HuH-7 (cell line): Measurements from ENCODE around the gene SOAT1.

Source experiments
- DNase-seq: peaks from one replicate; pipeline ENCODE4 v3.0.0; 2011; ENCODE audit warnings: low spot score

SOAT1 gene

DNA sequence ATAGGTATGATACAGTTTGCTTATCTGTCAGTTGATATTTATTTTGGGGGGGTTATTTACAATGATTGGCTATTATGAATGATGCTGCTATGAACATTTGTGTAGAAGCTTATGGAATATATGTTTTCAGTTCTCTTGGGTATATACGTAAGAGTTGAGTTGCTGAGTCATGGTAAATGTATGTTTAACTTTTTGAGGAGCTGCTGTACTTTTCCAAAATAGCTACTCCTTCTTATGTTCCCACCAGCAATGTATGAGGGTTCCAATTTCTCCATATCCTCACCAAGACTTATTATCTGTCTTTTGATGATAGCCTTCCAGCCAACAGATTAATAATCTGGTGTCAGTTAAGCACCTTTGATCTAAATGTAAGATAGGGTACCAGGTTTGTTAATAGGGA is 11.9 kb downstream of the SOAT1 start:
- no peak for DNase-seq

DNA sequence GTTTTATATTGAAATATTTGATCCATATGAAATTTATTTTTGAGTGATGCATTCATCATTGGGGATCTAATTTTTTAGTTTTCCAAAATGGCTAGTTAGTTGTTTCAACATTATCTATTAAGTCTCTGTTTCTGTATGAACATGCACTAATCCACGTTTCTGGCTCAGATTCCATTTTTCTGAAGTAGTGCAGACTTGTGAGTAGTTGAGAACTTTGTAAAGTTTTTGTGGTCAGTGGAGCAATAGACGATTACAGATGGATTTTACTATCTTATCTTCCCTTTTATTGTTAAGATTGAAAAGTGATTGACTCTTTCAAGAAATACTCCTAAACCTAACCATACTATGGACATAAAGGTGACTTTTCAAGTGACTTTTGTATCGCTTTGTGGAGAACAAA is 16.7 kb downstream of the SOAT1 start:
- no peak for DNase-seq

DNA sequence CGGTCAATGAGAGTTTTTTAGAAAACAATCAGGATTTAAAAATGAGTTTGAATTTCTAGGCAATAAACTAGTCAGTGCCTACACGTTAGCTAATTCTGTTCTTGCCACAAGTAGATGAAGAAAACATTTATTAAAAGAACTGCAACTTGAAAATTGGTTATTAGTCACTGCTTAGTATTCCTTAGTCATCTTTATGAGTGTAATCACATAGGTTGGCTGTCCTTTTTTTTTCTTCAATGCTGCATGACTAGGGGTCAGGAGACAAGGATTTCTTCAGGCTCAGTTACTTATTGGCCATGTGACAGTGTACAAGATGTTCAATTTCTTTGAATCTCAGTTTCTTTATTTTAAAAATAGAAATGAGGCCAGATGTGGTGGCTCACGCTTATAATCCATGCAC is 17.1 kb downstream of the SOAT1 start:
- DNase-seq: no peak

DNA sequence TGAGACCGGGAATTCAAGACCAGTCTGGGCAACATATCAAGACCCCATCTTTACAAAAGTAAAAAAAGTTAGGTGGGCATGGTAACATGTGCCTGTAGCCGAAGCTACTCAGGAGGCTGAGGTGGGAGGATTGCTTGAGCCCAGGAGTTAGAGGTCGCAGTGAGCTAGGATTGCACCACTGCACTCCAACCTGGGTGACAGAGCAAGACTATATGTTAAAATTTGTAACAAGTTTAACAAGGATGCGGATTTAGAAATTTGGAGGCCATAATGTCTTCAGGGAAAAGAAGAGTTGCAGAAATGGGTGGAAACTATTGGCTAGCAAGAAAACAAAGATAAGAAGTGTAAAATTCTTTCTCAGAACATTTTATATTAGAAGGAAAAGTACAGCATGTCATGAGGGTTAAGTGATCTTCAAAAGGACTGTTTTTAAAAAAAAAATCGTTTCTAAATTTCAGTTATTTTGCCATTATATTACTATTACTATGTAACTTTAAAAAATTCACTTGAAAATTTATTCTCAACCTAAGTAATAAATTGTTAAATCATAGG is 17.6 kb downstream of the SOAT1 start:
- no peak for DNase-seq

DNA sequence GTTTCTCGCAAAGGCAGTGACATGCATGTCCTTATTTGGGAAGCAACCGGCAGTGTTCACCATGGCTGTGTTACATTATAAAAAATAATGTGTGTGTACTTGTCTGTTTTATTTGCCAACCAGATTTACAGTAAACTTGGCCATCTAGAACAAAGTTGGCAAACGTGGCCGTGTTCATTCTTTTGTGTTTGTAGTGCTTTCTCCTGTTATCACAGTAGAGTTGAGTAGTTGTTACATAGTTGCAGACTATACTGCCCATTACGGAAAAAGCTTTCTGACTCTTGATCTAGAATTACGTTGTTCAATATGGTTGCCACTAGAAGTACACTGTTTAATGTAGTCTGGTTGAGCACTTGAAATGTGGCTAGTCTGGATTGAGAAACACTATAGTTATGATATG is 19.4 kb downstream of the SOAT1 start:
- DNase-seq: no peak

DNA sequence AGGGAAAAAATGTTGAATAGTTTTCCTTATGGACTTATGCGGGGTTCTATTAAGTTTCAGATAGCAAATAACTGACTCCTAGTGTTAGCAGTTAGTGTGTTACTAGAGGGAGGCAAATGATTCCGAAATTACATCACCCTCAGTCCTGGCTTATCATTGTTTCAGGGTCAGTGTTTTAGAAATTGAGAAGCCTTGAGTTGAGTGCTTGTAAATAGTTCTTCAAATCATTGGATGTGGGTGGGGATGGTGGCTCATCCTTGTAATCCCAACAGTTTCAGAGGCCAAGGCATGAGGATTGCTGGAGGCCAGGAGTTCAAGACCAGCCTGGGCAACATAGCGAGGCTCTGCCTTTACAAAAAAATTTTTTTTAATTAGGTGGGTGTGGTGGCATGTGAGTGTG is 21.3 kb downstream of the SOAT1 start:
- no peak for DNase-seq

DNA sequence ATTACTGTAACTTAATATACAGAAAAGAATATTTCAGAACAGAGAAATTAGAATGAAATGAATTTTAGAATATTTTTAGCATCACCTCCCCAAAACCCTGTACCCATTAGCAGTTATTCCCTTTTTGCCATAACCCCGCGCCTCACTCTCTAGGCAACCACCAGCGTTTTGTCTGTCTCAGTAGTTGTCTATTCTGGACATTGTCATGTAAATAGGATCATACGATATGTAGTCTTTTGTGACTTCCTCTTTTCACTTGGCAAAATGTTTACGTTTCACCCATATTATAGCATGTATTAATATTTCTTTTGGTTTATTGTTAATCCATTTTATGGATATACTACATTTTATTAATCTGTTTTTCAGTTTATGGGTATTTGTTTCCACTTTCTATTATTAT is 24.9 kb downstream of the SOAT1 start:
- no peak for DNase-seq

DNA sequence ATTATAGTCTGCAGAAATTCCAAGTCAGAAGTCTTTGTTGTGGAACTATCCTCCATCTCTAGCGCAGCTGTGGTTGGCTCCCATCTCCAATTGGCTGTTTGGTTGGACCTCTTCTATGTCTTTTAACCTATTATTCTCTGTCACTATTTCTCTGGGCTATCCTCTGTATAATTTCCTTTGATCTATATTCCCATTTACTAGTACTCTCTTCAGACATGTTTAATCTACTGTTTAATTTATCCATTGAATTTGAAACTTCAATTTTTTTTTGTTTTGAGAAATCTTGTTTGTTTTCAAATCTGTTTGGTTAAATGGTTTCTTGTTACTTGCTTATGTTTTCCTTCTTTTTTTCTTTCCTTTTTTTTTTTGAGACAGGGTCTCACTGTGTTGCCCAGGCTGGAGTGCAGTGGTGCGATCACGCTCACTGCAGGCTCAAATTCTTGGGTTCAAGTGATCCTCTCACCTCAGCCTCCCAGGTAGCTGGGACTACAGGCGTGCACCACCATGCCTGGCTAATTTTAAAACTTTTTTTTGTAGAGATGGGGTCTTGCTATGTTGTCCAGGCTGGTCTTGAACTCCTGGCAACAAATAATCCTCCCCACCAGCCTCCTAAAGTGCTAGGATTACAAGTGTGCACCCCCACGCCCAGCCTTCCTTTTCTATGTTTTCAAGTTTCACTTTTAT is 28.1 kb downstream of the SOAT1 start:
- no peak for DNase-seq

DNA sequence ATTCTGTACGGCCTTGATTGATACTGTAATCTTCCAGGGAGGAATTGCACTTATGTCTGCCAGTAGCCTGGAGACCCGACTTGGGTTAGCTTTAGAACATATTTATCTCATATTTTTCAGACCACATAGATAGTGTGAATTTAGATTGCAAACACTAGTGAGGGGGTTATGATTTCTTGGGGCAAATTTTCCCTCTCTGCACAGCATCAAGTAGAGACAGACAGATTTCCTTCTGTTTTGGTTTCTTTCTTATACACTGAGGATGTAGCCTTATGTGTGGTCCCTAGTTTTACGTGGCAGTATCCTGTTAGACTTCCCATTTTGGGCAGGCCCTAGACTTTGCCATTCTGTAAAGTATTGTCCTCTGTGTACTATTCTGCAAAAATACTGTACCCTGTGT is 29.0 kb downstream of the SOAT1 start:
- DNase-seq: no peak

DNA sequence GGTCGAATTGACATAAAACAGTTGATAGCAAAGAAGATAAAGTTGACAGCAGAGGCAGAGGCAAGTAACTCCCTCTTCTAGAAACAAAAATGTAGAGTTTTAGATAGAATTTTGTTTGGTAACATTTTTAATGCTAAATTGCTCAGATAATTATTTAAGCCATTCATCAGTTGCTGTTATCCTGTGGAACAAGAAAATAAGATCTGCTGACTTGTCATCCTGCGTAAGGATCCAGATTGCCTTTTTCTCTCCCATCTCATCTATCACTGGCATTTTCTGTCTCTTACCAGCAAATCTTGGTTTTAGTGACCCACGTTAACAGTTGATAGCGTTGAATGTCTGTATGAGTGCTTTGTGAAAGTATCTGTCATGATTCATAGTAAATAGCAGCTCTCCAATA is 29.8 kb downstream of the SOAT1 start:
- DNase-seq: no peak

DNA sequence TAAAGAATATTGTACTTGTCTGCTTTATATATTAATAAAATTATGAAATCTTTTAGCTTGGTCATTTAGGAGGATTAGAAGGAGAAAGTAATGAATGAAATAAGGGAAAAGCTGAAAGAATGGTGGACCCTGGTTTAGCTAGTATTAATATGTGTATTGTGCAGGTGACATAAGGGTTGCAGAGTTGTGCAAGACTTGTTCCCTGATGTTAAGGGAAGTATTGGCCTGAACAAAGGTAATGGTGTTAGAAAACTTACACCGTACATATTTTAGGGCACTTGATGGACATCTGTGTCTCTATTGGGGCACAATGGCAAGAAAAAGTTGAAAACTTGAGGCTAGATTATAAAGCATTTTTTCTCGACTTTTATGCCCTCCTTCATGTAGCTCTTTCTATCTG is 32.2 kb downstream of the SOAT1 start:
- no peak for DNase-seq

DNA sequence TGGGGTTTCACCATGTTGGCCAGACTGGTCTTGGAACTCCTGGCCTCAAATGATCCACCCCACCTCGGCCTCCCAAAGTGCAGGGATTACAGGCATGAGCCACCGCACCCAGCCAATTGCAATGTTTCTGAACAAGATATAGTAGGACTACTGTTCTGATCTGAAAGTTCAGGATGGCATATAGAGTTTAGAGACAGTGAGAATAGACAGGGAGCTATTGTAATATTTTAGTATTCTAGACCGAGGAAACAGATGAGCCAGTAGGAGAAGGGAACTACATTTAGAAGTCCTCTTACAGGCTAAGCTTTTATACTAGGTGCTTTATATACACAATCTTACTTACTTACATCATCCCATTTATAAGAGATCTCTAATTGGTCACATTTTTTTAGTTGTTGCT is 33.1 kb downstream of the SOAT1 start:
- no peak for DNase-seq

DNA sequence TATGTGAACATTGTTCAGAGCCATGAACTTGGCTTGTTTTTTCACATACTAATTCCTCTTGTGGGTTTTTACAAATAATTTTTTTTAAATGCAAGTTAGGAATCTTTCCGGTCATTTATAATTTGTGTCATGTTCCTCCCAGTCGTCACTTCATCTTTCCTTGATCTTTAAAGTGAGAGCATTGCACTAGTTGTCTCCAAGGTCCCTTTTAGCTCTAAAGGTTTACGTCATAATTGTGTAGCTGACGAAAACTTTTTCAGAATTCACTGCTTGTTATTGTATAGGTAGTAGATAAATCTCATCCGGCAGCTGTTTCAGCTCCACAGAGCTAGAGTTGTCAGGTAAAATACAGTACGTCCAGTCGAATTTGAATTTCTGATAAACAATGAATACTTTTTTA is 33.6 kb downstream of the SOAT1 start:
- no peak for DNase-seq

DNA sequence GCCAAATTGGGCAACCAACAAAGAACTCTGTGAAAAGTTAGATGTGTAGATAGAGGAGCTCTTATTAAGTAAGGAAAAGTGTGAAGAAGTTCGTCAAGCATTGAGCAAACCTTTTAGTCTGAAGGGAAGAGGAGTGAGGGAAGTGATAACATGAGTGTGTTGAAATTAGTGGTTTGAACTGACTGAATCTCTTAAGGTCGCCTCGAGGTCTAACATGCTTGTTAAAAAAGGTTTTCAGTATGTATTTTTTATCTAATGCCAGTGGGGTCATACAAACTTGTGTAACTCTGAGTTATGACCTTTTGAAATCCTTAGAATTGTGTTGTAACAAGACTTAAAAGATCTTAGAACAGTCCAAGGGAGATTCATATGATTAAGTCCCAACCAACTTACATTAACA is 34.1 kb downstream of the SOAT1 start:
- DNase-seq: no peak

DNA sequence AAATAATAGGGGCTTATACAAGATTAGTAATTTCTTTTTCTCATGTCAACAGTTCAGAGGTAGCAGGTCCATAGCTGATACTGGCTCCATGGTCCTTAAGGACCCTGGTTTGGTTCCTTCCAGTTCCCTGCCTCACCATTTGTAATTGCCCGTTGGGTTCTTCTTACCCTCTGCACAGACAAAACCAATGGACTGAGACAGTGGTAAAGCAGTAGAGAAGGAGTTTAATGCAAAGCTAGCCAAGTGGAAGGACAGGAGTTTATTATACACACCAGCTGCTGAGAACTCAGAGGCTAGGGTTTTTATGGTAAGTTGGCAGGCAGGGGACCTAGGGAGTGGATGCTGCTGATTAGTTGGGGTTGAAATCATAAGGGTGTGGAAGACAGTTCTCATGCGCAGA is 36.3 kb downstream of the SOAT1 start:
- no peak for DNase-seq

DNA sequence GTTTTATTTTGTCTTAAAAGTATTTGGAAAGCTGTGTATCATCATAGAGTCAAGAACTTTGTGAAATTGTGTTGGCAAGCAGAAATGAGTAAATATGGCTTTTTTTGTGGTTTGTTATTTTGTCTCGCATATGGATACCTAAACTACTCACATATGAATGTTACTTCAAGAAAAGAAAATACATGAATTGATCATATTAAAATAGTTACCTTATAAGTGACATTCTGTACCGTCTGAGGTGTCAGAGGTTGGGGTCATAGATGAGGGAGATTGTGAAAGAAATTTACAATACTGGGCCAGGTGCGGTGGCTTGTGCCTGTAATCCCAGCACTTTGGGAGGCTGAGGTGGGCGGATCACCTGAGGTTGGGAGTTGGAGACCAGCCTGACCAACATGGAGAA is 40.8 kb downstream of the SOAT1 start:
- DNase-seq: no peak

DNA sequence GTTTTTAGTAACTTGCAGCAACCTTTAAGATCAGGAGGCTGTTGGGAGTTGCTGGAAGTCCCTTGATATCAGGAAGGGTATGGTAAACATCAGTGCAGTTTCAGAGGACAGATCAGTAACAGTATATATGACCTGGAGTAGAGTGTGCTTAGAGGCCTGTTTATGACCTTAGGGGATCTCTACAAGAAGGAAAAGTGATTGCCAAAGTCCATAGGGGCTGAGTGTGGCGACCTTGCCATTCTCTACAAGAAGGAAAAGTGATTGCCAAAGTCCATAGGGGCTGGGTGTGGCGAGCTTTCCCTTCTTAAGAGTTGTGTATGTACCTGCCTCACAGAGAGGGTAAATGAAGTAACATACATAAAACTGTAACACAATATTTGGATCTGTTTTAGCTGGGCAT is 43.7 kb downstream of the SOAT1 start:
- no peak for DNase-seq

DNA sequence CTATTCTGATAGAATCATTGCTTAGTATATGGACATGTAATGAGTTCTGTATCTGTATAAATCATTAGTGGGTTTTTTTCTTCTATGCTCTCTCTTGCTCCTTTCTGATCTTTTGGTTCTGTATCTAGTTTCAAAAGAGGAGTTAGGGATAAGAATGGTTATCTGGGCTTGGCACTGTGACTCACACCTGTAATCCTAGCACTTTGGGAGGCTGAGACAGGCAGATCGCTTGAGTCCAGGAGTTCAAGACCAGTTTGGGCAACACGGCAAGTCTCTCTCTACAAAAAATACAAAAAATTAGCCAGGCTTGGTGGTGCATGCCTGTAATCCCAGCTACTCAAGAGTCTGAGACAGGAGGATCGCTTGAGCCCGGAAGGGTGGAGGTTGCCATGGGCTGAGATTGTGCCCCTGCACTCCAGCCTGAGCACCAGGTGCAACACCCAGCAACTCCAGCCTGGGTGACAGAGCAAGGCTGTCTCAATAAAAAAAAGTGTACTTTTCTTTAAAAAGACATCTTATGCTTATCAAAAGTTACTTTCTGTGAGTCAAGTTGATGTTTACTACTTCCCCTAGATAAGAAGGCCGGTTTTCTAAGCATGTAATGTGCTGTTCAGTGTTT is 44.5 kb downstream of the SOAT1 start:
- no peak for DNase-seq

DNA sequence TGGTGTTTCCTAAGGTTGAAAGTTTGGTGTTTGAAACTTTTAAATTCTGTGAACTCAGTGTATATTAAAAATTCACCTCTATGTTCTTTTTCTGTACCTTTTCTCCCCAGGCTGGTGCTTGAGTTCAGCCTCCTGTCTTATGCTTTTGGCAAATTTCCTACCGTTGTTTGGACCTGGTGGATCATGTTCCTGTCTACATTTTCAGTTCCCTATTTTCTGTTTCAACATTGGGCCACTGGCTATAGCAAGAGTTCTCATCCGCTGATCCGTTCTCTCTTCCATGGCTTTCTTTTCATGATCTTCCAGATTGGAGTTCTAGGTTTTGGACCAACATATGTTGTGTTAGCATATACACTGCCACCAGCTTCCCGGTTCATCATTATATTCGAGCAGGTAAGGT is 47.3 kb downstream of the SOAT1 start:
- DNase-seq: no peak

DNA sequence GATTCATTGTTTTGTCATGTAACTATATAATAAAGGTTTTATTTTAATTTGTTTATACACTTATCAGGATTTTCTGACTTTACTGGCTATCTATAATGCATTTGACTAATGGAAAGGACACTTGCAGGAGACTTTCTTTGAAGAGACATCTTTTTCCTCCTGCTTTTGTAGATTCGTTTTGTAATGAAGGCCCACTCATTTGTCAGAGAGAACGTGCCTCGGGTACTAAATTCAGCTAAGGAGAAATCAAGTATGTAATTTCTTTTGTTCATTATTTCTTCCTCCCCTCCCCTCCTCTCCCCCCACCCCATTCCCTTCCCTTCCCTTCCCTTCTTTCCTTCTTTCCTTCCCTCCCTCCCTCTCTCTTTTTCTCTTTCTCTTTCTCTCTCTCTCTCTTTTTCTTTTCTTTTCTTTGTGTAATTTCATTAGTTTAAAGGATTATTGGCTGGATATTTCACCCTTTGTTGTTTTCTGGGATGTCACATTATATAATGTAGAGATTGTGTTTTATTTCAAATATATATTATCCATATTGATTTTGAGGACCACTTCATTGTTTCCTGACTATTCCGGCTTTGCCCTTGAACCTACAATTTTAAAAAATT is 48.4 kb downstream of the SOAT1 start:
- no peak for DNase-seq

DNA sequence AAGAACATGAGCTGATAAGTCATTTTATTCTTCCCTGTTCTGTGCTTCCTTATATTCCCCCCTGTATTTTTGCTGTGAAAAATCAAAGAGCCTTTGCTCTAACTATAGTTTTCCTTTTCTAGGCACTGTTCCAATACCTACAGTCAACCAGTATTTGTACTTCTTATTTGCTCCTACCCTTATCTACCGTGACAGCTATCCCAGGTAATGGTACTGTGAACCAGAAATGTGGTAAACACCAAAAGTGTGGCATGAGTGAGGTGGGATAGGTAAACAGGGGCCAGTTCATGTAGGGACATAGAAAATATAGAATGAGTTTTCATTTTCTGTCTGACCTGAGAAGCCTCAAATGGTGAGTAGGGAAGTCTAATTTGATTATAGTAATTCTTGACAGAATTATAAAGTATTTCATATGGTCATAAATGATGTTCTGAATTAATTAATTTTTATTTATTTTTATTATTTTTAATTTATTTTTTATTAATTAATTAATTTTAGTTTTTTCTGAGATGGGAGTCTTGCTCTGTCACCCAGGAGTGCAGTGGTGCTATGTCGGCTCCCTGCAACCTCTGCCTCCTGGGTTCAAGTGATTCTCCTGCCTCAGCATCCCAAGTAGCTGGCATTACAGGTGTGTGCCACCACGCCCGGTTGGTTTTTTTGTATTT is 49.3 kb downstream of the SOAT1 start:
- no peak for DNase-seq

DNA sequence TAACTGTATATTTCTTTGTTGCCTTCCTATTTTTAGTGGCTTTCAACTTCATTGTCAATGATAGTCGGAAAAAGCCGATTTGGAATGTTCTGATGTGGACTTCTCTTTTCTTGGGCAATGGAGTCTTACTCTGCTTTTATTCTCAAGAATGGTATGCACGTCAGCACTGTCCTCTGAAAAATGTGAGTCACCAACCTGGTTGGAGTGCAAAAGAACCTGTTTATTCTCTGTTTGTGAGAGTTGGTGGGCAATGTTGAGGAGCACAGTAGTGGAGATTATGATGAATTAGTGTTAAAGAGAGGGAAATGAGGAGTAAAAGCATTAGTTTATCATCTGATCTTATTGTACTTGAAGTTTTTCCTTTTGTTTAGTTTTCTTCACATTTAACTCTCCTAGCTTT is 57.7 kb downstream of the SOAT1 start:
- no peak for DNase-seq

DNA sequence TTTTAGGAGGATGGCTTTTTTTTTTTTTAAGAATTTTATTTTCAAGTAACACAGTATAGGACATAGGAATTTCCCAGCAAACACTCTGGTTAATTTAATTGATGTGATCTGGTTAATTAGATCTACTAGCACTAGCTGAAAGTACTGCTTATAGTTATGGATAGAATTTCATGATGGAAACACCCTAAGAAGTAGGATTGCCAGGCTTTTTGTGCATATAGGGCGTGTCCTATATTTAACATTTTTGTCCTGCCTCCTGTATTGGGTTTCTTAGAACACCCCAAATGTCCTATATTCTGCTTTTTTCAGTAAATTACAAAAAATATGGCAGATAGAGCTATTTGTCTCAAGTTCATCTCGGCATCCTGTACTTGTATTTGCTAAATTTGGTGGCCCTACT is 58.6 kb downstream of the SOAT1 start:
- DNase-seq: no peak
